Placental pericyte (primary cell): ENCODE data around the gene LYZL6. TPM values are rescaled to one million over a fixed set of nuclear protein-coding genes. Genes with fewer than 3 reads are reported as not detected.

Experiments used
- small RNA-seq: library from RNA; depleted of rRNA; stranded (forward); fragments of <200 nt; gene quantifications from one replicate; pipeline ENCODE3, GENCODE V24; 2012; ENCODE audit warnings: low replicate concordance
- total RNA-seq: library from RNA; depleted of rRNA; stranded (reverse); fragments of >200 nt; gene quantifications from 2 replicates; pipeline ENCODE4 v1.2.3, GENCODE V29; 2012

Gene LYZL6
- not detected in 2 replicates for total RNA-seq

GRCh38 chr17:35943537-35943936 is at the start of gene LYZL6:
LYZL6 (minus strand) TSS chr17:35943713; CDS start chr17:35939356, 4,357 bp downstream.

GRCh38 chr17:35986643-35987042 is 43.1 kb upstream of the LYZL6 start, which contains the start of gene CCL14:
CCL14 (minus strand) TSS chr17:35986729; CDS start chr17:35986649, 80 bp downstream.

GRCh38 chr17:35981246-35981645 is 37.7 kb upstream of the LYZL6 start, which contains the start of gene CCL16:
CCL16 (minus strand) TSS chr17:35981497; CDS start chr17:35981420, 77 bp downstream.

GRCh38 chr17:35930211-35931065 is 13.1 kb downstream of the LYZL6 start, which contains the start of gene RDM1:
RDM1 (minus strand) TSS chr17:35930773; CDS start chr17:35930727, 46 bp downstream.

Small RNAs within 50 kb of the gene (small RNA-seq; reads per million reads assigned to genes)
- 105 reads per million, percentile 98 among the genes with 10 or more reads in this experiment for gene RF00100

Other genes with a start within 250 kb of the LYZL6 start
- gene RASL10B, start 212.1 kb downstream of the LYZL6 start, total RNA-seq, result 3.7 and 8.3 TPM in 2 replicates
- not detected in 2 replicates for gene GAS2L2, start 190.5 kb downstream of the LYZL6 start, total RNA-seq
- not detected in 2 replicates for gene C17orf50, start 182.8 kb downstream of the LYZL6 start, total RNA-seq
- gene MMP28, start 148.1 kb downstream of the LYZL6 start, total RNA-seq, result 1.3 TPM in 1 of 2 replicates, not detected in the other
- 50.6 and 59.8 TPM in 2 replicates for gene TAF15, start 134.2 kb downstream of the LYZL6 start, total RNA-seq
- gene HEATR9, start 74.8 kb downstream of the LYZL6 start, total RNA-seq, result not detected in 2 replicates
- gene CCL5, start 63.4 kb downstream of the LYZL6 start, total RNA-seq, result 0.29 TPM in 1 of 2 replicates, not detected in the other
- not detected in 2 replicates for gene RDM1, start 12.9 kb downstream of the LYZL6 start, total RNA-seq
- not detected in 2 replicates for gene CCL16, start 37.8 kb upstream of the LYZL6 start, total RNA-seq
- not detected in 2 replicates for gene CCL14, start 43.0 kb upstream of the LYZL6 start, total RNA-seq
- not detected in 2 replicates for gene CCL15, start 57.8 kb upstream of the LYZL6 start, total RNA-seq
- not detected in 2 replicates for gene CCL23, start 74.3 kb upstream of the LYZL6 start, total RNA-seq
- gene CCL18, start 120.6 kb upstream of the LYZL6 start, total RNA-seq, result not detected in 2 replicates
- gene CCL3, start 146.4 kb upstream of the LYZL6 start, total RNA-seq, result not detected in 2 replicates
- not detected in 2 replicates for gene CCL4, start 160.1 kb upstream of the LYZL6 start, total RNA-seq
- 0.29 and 1.8 TPM in 2 replicates for gene TBC1D3B, start 232.9 kb upstream of the LYZL6 start, total RNA-seq